GM10266 (cell line): ENCODE measurements around the gene SPACA7.

Experiments used
- DNase-seq: peaks from one replicate; pipeline ENCODE4 v3.0.0; 2012; ENCODE audit errors: extremely low spot score
- TF ChIP-seq, protein P1 (sequence below): IDR thresholded peaks from 2 replicates; pipeline ENCODE4 v1.5.1; 2012; ENCODE audit warnings: mild to moderate bottlenecking, low read depth; ENCODE audit not compliant: control insufficient read depth, insufficient read depth; ENCODE audit errors: missing control alignments

Gene SPACA7, protein sequence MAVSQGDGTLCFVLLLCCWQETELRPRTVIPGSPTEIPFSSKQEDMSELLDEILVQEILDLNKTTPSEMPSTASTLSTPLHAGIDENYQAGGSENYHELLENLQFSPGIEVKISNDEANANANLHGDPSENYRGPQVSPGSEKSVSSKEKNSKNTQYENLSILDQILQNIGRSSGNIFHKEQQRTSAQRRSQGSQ

DNA sequence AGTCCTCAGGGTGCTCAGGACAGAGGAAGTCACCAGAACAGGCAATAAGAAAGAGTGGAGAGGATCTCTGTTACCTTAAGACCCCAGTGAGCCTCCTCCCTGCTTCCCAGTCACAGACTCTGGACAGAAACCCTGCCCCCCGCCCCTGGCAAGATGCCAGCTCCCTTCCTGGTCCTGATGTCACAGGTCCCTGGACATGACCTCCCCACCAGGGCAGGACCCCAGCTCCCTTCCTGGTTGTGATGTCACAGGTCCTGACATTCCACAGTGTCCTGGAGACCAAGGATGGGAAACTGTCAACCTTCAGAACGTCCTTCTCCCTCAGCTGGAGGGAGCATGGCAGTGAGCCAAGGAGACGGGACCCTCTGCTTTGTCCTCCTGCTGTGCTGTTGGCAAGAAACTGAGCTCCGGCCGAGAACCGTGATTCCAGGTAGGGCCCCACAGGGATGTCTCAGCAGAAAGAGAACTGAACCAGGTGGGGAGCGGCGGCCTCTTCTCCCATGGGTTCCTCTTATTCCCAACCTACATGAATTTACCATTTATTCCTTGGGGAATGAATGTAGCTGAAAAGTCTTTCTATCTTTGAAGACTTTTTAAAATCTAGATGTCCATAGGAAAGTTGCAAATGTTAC, at the start of gene SPACA7:
SPACA7 (plus strand) TSS at position 306 of the 632 bp plus-strand sequence; CDS start at position 337, 31 bp downstream.
- TF ChIP-seq, protein P1, sequence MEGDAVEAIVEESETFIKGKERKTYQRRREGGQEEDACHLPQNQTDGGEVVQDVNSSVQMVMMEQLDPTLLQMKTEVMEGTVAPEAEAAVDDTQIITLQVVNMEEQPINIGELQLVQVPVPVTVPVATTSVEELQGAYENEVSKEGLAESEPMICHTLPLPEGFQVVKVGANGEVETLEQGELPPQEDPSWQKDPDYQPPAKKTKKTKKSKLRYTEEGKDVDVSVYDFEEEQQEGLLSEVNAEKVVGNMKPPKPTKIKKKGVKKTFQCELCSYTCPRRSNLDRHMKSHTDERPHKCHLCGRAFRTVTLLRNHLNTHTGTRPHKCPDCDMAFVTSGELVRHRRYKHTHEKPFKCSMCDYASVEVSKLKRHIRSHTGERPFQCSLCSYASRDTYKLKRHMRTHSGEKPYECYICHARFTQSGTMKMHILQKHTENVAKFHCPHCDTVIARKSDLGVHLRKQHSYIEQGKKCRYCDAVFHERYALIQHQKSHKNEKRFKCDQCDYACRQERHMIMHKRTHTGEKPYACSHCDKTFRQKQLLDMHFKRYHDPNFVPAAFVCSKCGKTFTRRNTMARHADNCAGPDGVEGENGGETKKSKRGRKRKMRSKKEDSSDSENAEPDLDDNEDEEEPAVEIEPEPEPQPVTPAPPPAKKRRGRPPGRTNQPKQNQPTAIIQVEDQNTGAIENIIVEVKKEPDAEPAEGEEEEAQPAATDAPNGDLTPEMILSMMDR = no peak
- DNase-seq = no peak

GRCh38 chr13:112326821-112327370, 49.3 kb upstream of the SPACA7 start:
- TF ChIP-seq, protein P1 = no peak
- DNase-seq = no peak

DNA sequence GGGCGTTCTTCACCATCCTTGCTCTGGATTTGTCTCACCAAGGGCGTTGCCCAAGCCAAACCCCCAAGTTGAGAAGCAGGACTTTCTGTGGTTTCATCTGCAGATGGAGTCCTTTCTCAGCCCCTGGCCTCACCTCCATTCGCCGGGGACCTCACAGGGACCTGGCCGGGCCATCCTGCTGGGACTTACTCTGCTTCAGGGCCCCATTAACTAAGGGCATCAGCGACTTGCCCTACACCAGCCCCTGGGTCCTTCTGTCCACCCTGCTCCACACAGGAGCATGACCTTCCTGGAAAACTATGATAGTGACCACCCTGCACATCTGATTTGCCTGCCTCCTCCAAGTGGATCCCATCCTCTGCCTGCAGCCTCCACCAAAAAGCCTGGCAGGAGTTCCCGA, 47.2 kb upstream of the SPACA7 start:
- TF ChIP-seq, protein P1 = no peak
- DNase-seq = no peak

DNA sequence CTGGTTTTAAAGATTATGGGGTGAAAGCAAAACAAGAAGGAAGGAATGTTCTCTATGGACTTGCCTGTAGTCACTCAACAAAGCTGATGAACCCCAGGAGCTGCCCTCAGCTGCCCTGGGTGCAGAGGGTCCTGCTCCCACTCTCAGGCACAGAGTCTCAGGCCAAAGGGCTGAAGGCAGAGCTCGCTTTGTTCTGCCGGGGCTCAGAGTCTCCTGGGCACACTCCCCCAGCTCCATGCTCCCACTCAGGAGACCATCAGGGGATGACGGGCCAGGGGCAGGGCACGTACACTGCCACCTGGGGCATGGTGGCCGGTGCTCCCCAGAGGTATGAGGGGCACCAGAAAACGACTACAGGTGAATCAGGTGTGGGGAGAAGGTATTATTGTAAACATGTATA, 46.8 kb upstream of the SPACA7 start:
- TF ChIP-seq, protein P1 = no peak
- no peak for DNase-seq

- TF ChIP-seq, protein P1 = no peak
- DNase-seq = no peak
Observed at GRCh38 chr13:112330066-112330465, 46.1 kb upstream of the SPACA7 start.

DNA sequence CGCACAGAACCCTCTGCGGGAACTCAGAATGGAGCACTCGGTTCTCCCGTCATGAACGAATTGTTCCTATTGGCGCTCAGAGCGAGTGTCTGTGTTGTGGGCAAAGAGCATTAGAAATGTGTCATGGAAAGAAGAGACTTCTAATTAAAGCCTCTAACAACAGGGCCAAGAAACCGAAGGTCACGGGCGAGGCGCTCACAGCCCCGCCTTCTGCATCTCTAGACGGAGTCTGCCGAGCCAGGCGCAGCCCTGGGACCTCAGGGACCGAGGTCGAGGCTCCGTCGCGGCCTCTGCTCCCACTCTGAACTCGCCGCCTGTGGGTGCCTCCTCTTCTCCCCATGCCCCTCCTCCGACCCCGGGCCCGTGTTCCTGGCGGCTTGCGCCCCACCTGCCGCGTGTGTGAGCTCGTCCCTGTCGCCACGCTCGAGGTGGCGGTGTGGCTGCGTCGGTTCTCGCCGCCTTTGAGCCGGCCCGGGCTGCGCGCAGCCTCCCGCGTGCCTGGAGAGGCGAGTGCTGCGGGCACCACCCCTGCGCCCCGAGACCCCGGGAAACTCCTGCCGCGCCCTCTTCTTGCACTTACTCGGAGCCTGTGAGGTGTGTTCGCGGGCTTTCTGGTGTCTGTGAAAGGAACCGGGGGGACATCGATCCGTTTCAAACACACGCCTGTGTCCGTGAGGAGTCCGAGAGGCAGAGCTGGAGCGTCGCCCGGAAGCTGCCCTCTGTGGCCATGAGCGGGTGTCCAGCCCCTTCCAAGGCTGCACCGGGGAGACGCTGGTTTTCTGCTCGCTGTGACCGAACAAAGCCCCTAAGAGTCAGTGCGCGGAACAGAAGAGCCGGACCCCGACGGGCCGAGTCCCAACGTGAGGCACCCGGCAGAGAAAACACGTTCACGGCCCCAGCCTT, 45.4 kb upstream of the SPACA7 start:
- no peak for DNase-seq
- TF ChIP-seq, protein P1 = no peak

DNA sequence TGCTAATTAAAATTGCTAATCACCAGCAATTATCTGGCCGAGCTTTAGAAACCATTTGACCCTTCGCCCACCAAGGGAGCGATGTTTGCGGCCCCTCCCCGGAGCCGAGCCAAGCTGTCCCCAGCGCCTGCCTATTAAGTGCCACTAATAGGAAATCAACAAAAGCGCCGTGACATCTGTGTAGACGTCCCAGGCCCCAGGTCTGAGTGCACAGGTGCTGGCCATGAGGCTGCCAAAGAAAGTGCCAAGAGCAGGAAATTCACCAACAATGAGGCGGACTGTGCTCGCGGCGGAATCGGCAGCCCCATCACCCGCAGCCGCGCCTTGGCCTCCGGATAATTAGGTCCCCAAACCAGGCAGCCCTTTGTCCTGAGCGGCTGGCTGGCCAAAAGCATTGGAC, 44.5 kb upstream of the SPACA7 start:
- TF ChIP-seq, protein P1 = no peak
- DNase-seq = no peak
